ENCODE data around the gene GFRA1.

The GFRA1 gene

GRCh38 chr10:116156819-116157218 is 116.2 kb downstream of the GFRA1 start:
- DNase-seq, result no peak

- no peak for DNase-seq
Observed at GRCh38 chr10:116155191-116155590, 117.8 kb downstream of the GFRA1 start.

- no peak for DNase-seq
Observed at GRCh38 chr10:116154651-116155050, 118.4 kb downstream of the GFRA1 start.

- DNase-seq, result no peak
Observed at GRCh38 chr10:116151076-116151475, 121.9 kb downstream of the GFRA1 start.

- DNase-seq, result no peak
Observed at GRCh38 chr10:116150606-116151005, 122.4 kb downstream of the GFRA1 start.

- no peak for DNase-seq
Observed at GRCh38 chr10:116147147-116147905, 125.7 kb downstream of the GFRA1 start.

GRCh38 chr10:116146372-116147140 is 126.5 kb downstream of the GFRA1 start:
- DNase-seq, result no peak

- no peak for DNase-seq
Observed at GRCh38 chr10:116143673-116144222, 129.3 kb downstream of the GFRA1 start.

GRCh38 chr10:116141855-116142254 is 131.2 kb downstream of the GFRA1 start:
- DNase-seq, result peak; percentile 48

- DNase-seq, result no peak
Observed at GRCh38 chr10:116141246-116141645, 131.8 kb downstream of the GFRA1 start.

- no peak for DNase-seq
Observed at GRCh38 chr10:116139886-116140285, 133.1 kb downstream of the GFRA1 start.

- DNase-seq, result peak; percentile 32
Observed at GRCh38 chr10:116138897-116139296, 134.1 kb downstream of the GFRA1 start.

GRCh38 chr10:116136261-116136660 is 136.7 kb downstream of the GFRA1 start:
- DNase-seq, result no peak

GRCh38 chr10:116134322-116134721 is 138.7 kb downstream of the GFRA1 start:
- no peak for DNase-seq

- no peak for DNase-seq
Observed at GRCh38 chr10:116133634-116134033, 139.4 kb downstream of the GFRA1 start.

- DNase-seq, result no peak
Observed at GRCh38 chr10:116132780-116133399, 140.1 kb downstream of the GFRA1 start.

- no peak for DNase-seq
Observed at GRCh38 chr10:116130006-116130405, 143.0 kb downstream of the GFRA1 start.

GRCh38 chr10:116126954-116127695 is 145.9 kb downstream of the GFRA1 start:
- no peak for DNase-seq

GRCh38 chr10:116126239-116126638 is 146.8 kb downstream of the GFRA1 start:
- no peak for DNase-seq

- no peak for DNase-seq
Observed at GRCh38 chr10:116125180-116125579, 147.8 kb downstream of the GFRA1 start.

GRCh38 chr10:116124777-116125176 is 148.2 kb downstream of the GFRA1 start:
- no peak for DNase-seq

- DNase-seq, result no peak
Observed at GRCh38 chr10:116122664-116123063, 150.3 kb downstream of the GFRA1 start.
